Karpas-422 (cell line): ENCODE measurements around the gene BANP. TPM values are rescaled to one million over a fixed set of nuclear protein-coding genes. Genes with fewer than 3 reads are reported as not detected.
A peak's percentile ranks its signal among the peaks of the same experiment; 100 is the strongest.

Experiments
- DNase-seq: peaks from one replicate; pipeline ENCODE4 v3.0.0-alpha.2; 2015
- H2AFZ ChIP-seq: fragments of 200-600 bp; sonication (generic); 2 replicates; pipeline ENCODE4 v1.6.1; 2014; ENCODE audit warnings: antibody characterized with exemption, low read length, mixed read lengths
- H3K27ac ChIP-seq: fragments of 200-600 bp; sonication (generic); 2 replicates; pipeline ENCODE4 v1.5.1; 2014; ENCODE audit warnings: mild to moderate bottlenecking, low read length, moderate library complexity
- H3K27me3 ChIP-seq: fragments of 200-600 bp; sonication (generic); 2 replicates; pipeline ENCODE4 v1.6.1; 2014; ENCODE audit warnings: low read length, mixed read lengths
- H3K36me3 ChIP-seq: fragments of 200-600 bp; sonication (generic); 2 replicates; pipeline ENCODE4 v1.6.1; 2014; ENCODE audit warnings: low read length, mixed read lengths; ENCODE audit not compliant: insufficient read depth
- H3K4me1 ChIP-seq: fragments of 200-600 bp; sonication (generic); 2 replicates; pipeline ENCODE4 v1.6.1; 2014; ENCODE audit warnings: mild to moderate bottlenecking, low read length, mixed read lengths
- H3K4me2 ChIP-seq: fragments of 200-600 bp; sonication (generic); 2 replicates; pipeline ENCODE4 v1.6.1; 2014; ENCODE audit warnings: low read length, low read depth, mild to moderate bottlenecking; ENCODE audit not compliant: poor library complexity, severe bottlenecking
- H3K4me3 ChIP-seq: fragments of 200-600 bp; sonication (generic); 2 replicates; pipeline ENCODE4 v1.5.1; 2014; ENCODE audit warnings: mild to moderate bottlenecking, antibody characterized with exemption, low read length, mixed read lengths
- H3K79me2 ChIP-seq: fragments of 200-600 bp; sonication (generic); 2 replicates; pipeline ENCODE4 v1.6.1; 2014; ENCODE audit warnings: mild to moderate bottlenecking, low read length, mixed read lengths
- H3K9ac ChIP-seq: fragments of 200-600 bp; sonication (generic); 2 replicates; pipeline ENCODE4 v1.6.0; 2014; ENCODE audit warnings: low read length
- H3K9me2 ChIP-seq: fragments of 200-600 bp; sonication (generic), shearing (Covaris generic); replicated peaks from 2 replicates; pipeline ENCODE4 v1.6.0; 2014; ENCODE audit warnings: mild to moderate bottlenecking, low read length, moderate library complexity; ENCODE audit not compliant: insufficient read depth
- H3K9me3 ChIP-seq: fragments of 300-700, 200-600 bp; sonication (generic); 2 replicates; pipeline ENCODE4 v1.6.1; 2014; ENCODE audit warnings: low read length, mixed read lengths
- H4K20me1 ChIP-seq: fragments of 200-600 bp; sonication (generic); 2 replicates; pipeline ENCODE4 v1.6.1; 2014; ENCODE audit warnings: mild to moderate bottlenecking, antibody characterized with exemption, low read length, low read depth; ENCODE audit not compliant: insufficient read depth
- total RNA-seq: library from RNA; depleted of rRNA; stranded (reverse); fragments of >200 nt; shearing (Covaris generic); gene quantifications from 2 replicates; pipeline ENCODE4 v1.2.3, GENCODE V29; 2014; ENCODE audit warnings: low replicate concordance

The BANP gene
- total RNA-seq, 1 experiment from 2014 or later: 36.5 TPM

DNA sequence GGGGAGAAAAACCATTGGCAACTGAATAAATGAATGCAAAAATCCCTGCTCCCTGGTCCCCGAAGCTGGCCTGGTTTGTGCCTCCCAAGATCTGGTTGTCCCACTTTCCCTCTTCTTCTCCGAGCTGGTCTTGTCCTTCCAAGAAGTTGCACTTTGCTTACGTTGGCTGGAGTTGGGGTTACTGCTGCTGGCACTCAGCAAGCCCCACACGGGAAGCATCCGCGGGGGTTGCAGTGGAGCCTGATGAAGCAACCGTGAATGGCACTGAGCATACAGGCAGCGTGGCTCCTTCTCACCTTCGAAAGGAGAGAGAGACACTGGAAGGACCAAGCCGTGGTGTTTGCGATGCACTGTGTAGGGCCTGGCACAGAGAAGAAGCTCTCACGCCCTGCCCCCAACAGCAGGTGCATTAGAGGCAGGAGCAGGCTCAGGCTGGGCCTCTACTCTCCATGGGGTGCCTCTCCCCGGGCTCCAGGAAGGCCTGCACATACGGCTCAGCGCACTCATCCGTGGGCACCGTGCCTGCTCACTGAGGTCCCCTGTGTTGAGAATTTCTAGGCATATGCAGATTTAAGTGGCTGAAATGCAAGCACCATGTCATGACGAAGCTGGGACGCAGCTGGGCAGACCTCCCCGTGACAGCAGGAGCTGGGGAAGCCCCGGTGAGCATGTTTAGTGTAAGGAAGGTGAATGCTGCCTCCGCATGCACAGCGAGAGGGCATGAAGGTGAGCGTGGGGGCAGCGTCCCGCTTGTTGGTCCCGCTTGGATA lies 27.0 kb upstream of the BANP start:
- Histone ChIP-seq H3K4me1 (peaks cover 21% of the 10 kb centered on the region), H3K9ac (no peak overlapping the region), H2AFZ (no peak overlapping the region), H3K4me2 (peak overlapping the region; percentile 12), H3K36me3 (no peaks in the 10 kb centered on the region), H3K9me3 (no peaks in the 10 kb centered on the region), H3K79me2 (no peaks in the 10 kb centered on the region), H3K27ac (no peak overlapping the region), H4K20me1 (no peaks in the 10 kb centered on the region), H3K27me3 (no peaks in the 10 kb centered on the region), H3K9me2 (no peaks in the 10 kb centered on the region), H3K4me3 (no peak overlapping the region)
- DNase-seq: peak; percentile 54

DNA sequence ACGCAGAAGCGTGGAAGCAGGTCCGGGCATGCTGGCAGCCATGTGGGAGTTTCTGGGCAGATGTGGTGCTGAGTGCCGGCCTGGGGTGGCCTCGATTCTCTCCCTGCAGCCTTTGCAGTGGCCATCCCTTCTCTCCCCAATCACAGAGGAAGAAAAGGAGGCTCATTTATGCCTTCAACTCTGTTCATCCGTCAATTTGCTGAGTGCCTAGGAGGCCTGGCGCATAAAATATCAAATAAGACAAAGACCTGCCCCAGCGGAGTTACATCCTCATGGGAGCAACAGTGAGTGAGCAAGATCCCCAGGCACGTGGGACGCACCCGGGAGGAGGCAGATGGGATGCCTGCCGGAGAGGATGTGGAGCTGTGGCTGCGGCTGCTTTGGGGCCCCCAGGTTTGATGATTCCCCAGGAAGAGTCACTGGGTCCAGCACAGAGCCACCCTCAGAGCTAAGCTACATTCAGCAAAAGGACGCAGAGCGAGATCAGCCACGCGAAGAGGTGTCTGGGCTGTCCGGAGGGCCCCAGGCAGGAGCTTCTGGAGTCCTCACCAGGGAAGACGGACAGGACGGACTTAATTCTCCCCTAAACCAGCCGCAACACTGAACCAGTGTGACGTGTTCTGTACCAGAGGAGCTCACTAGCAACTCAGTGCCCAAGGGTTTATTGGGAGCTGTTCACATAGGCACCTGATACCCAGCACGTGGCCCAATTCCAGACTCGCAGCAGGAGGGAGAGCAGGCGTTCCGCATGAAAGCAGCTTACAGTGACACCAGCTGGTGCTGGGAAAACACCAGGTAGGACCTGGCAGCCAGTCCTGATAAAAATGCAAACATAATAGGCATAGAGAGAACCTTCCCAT lies 26.2 kb upstream of the BANP start:
- Histone ChIP-seq H3K4me2 (peak overlapping the region; percentile 12), H3K9ac (no peak overlapping the region)

GRCh38 chr16:87926246-87927194 lies 24.7 kb upstream of the BANP start:
- Histone ChIP-seq H3K4me2 (no peak overlapping the region), H3K9ac (no peak overlapping the region), H3K79me2 (no peaks in the 10 kb centered on the region), H3K27ac (no peak overlapping the region), H3K4me3 (no peak overlapping the region), H3K4me1 (peaks cover 21% of the 10 kb centered on the region), H3K9me2 (no peaks in the 10 kb centered on the region), H3K9me3 (no peaks in the 10 kb centered on the region), H3K36me3 (no peaks in the 10 kb centered on the region), H3K27me3 (no peaks in the 10 kb centered on the region), H2AFZ (no peak overlapping the region), H4K20me1 (no peaks in the 10 kb centered on the region)
- DNase-seq: no peak

More for the DNA sequence above, 26.2 kb upstream of the BANP start:
- Histone ChIP-seq H3K27me3 (no peaks in the 10 kb centered on the region), H3K9me3 (no peaks in the 10 kb centered on the region), H3K27ac (no peak overlapping the region), H2AFZ (no peak overlapping the region), H4K20me1 (no peaks in the 10 kb centered on the region), H3K36me3 (no peaks in the 10 kb centered on the region), H3K9me2 (no peaks in the 10 kb centered on the region), H3K4me1 (peaks cover 21% of the 10 kb centered on the region), H3K4me3 (no peak overlapping the region), H3K79me2 (no peaks in the 10 kb centered on the region)
- DNase-seq: no peak

GRCh38 chr16:87927195-87927562 lies 24.1 kb upstream of the BANP start:
- H3K4me1 ChIP-seq: peaks cover 21% of the 10 kb centered on the region
- no peak for DNase-seq
- no peak overlapping the region for H2AFZ ChIP-seq

GRCh38 chr16:87929986-87930385 lies 21.2 kb upstream of the BANP start:
- no peaks in the 10 kb centered on the region for H3K27me3 ChIP-seq
- H3K4me2 ChIP-seq: no peak overlapping the region
- no peak overlapping the region for H3K9ac ChIP-seq
- H3K79me2 ChIP-seq: no peaks in the 10 kb centered on the region
- no peak overlapping the region for H3K4me3 ChIP-seq
- H3K36me3 ChIP-seq: no peaks in the 10 kb centered on the region
- no peak overlapping the region for H2AFZ ChIP-seq
- H3K27ac ChIP-seq: no peak overlapping the region
- no peak for DNase-seq
- H3K9me2 ChIP-seq: no peaks in the 10 kb centered on the region
- no peaks in the 10 kb centered on the region for H3K9me3 ChIP-seq
- no peaks in the 10 kb centered on the region for H4K20me1 ChIP-seq
- H3K4me1 ChIP-seq: peaks cover 4% of the 10 kb centered on the region

More at GRCh38 chr16:87927195-87927562, 24.1 kb upstream of the BANP start:
- H3K4me3 ChIP-seq: no peak overlapping the region
- no peak overlapping the region for H3K9ac ChIP-seq
- no peaks in the 10 kb centered on the region for H3K27me3 ChIP-seq
- H4K20me1 ChIP-seq: no peaks in the 10 kb centered on the region
- no peak overlapping the region for H3K4me2 ChIP-seq
- no peaks in the 10 kb centered on the region for H3K79me2 ChIP-seq
- no peaks in the 10 kb centered on the region for H3K9me3 ChIP-seq
- H3K27ac ChIP-seq: no peak overlapping the region
- H3K9me2 ChIP-seq: no peaks in the 10 kb centered on the region
- no peaks in the 10 kb centered on the region for H3K36me3 ChIP-seq

GRCh38 chr16:87930456-87930855 lies 20.8 kb upstream of the BANP start:
- H3K9me3 ChIP-seq: no peaks in the 10 kb centered on the region
- no peaks in the 10 kb centered on the region for H3K36me3 ChIP-seq
- no peaks in the 10 kb centered on the region for H3K9me2 ChIP-seq
- no peak overlapping the region for H3K4me2 ChIP-seq
- no peak overlapping the region for H3K9ac ChIP-seq
- peak; percentile 63 for DNase-seq
- no peaks in the 10 kb centered on the region for H3K4me1 ChIP-seq
- no peak overlapping the region for H3K27ac ChIP-seq
- H3K4me3 ChIP-seq: no peak overlapping the region
- no peak overlapping the region for H2AFZ ChIP-seq
- H3K27me3 ChIP-seq: no peaks in the 10 kb centered on the region
- no peaks in the 10 kb centered on the region for H3K79me2 ChIP-seq
- no peaks in the 10 kb centered on the region for H4K20me1 ChIP-seq

DNA sequence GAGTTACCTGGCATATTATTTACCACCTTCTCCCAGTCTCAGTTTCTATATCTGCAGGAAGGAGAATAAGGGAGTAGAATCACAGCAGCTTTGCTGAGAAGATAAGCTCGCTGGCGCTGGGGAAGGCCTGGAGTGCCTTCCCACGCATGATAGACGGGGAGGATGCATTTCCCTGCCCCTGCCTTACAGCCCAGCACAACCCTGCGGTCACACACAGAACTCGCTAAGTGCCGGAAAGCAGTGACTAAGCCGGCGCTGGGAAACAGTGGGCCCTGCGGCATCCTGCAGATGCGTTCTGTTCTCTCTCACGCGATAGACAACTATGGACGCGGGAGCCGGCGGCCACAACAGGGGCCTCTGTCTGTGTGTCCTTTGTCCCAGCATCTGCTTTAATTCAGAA lies 19.7 kb upstream of the BANP start:
- Histone ChIP-seq H3K9ac (no peak overlapping the region), H3K36me3 (no peaks in the 10 kb centered on the region), H3K27ac (no peak overlapping the region), H3K4me3 (no peak overlapping the region), H3K9me2 (no peaks in the 10 kb centered on the region), H4K20me1 (no peaks in the 10 kb centered on the region), H3K27me3 (no peaks in the 10 kb centered on the region), H3K9me3 (no peaks in the 10 kb centered on the region), H3K4me2 (no peak overlapping the region), H3K4me1 (no peaks in the 10 kb centered on the region), H2AFZ (no peak overlapping the region), H3K79me2 (no peaks in the 10 kb centered on the region)
- DNase-seq: no peak
